T-helper 1 cell (primary cell): Measurements from ENCODE around the gene RPH3AL.
"Not testable (repeated sequence)": the region's sequence is repeated elsewhere in the genome, so short reads cannot be mapped to it uniquely, and the experiment has no call there.

ENCODE experiments used
- DNase-seq, 5 donors: peaks; one replicate each; pipeline ENCODE4 v3.0.0-alpha.2; 2012 to 2020

RPH3AL gene

GRCh38 chr17:235831-236640, 116.6 kb downstream of the RPH3AL start:
- no peak for DNase-seq

GRCh38 chr17:234994-235830, 117.4 kb downstream of the RPH3AL start:
- not testable (repeated sequence) for DNase-seq

- DNase-seq = not testable (repeated sequence)
These were observed 118.2 kb downstream of the RPH3AL start for GRCh38 chr17:234163-234993.

GRCh38 chr17:233473-233941, 119.1 kb downstream of the RPH3AL start:
- no peak for DNase-seq

GRCh38 chr17:231966-232807, 120.4 kb downstream of the RPH3AL start:
- no peak for DNase-seq

GRCh38 chr17:231191-231965, 121.2 kb downstream of the RPH3AL start:
- DNase-seq = no peak

GRCh38 chr17:230395-230770, 122.2 kb downstream of the RPH3AL start:
- DNase-seq = no peak

GRCh38 chr17:229709-230394, 122.8 kb downstream of the RPH3AL start:
- no peak for DNase-seq

- no peak for DNase-seq
These were observed 123.5 kb downstream of the RPH3AL start for GRCh38 chr17:228951-229708.

- DNase-seq = no peak
These were observed 124.5 kb downstream of the RPH3AL start for GRCh38 chr17:227946-228615.

- DNase-seq = no peak
These were observed 125.3 kb downstream of the RPH3AL start for GRCh38 chr17:227078-227945.

- no peak for DNase-seq
These were observed 126.2 kb downstream of the RPH3AL start for GRCh38 chr17:226108-227077.

GRCh38 chr17:225551-225950, 127.1 kb downstream of the RPH3AL start:
- no peak for DNase-seq

GRCh38 chr17:224576-224975, 128.0 kb downstream of the RPH3AL start:
- DNase-seq = not testable (repeated sequence)

GRCh38 chr17:223723-224471, 128.7 kb downstream of the RPH3AL start:
- no peak for DNase-seq

- no peak for DNase-seq
These were observed 130.4 kb downstream of the RPH3AL start for GRCh38 chr17:222172-222571.
